ENCODE measurements around the gene CLEC17A.

GRCh38 chr19:14599548-14600147 lies 16.8 kb downstream of the CLEC17A start:
- TF ChIP-seq ZNF274 (IDR thresholded peaks at IDR 0.05; ENCODE audit: low read depth, low read length) = no peak
- no peak for TF ChIP-seq YY1 (IDR thresholded peaks at IDR 0.05; ENCODE audit: insufficient read depth, insufficient read length)
- no peak for TF ChIP-seq SUZ12 (IDR thresholded peaks at IDR 0.05; ENCODE audit: extremely low read depth, insufficient read depth, insufficient read length)
